ENCODE results near the gene TRAPPC10.

The TRAPPC10 gene

GRCh38 chr21:44005071-44005470 lies 7.0 kb upstream of the TRAPPC10 start:
- no peak for DNase-seq

- DNase-seq, result no peak
Observed at GRCh38 chr21:44005593-44005992, 6.5 kb upstream of the TRAPPC10 start.

DNA sequence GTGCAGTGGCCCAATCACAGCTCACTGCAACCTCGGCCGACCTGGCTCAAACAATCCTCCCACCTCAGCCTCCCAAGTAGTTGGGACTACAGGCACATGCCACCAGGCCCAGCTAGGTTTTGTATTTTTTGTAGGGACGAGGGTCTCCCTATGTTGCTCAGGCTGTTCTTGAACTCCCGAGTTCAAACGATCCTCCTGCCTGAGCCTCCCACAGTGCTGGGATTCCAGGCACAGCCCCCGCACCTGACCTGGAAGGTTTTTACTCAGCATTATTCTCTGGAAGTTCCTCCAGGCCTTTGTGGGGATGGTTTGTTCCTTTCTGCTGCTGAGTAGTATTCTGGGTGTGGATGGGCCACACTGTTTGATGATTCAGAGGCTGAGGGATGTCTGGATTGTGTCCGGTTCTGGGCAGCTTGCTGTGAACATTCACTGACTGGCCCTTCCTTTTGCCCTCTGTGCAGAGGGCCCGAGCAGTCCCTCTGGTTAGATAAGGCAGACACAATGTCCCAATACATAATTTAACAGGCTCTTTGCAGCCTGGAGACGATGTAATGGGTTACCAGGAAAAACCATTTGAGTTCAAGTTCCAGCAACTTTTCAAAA lies 6.0 kb upstream of the TRAPPC10 start:
- DNase-seq, result no peak

- DNase-seq, result no peak
Observed at GRCh38 chr21:44006656-44007055, 5.5 kb upstream of the TRAPPC10 start.

GRCh38 chr21:44010429-44010828 lies 1.7 kb upstream of the TRAPPC10 start:
- no peak for DNase-seq

DNA sequence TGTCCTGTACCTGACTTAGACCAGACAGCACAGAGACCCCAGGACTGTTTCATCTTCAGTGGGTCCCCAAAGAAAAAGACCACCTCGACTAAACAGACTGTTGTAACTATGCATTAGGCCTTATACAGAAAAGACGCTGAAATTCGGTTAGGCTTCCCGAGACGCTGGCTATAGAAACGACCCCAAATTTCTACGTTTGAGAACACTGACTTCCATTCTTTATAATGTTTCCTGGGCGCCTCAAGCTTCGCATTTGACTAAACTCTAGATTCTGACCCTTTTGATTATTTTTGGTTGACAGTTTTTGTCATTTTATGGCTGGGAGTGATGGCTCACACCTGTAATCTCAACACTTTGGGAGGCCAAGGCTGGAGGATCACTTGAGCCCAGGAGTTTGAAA lies 986 bp upstream of the TRAPPC10 start:
- DNase-seq, result no peak

- DNase-seq, result peak; percentile 56 to 74 (median 68)
Observed at GRCh38 chr21:44012474-44013379, 618 bp downstream of the TRAPPC10 start.

DNA sequence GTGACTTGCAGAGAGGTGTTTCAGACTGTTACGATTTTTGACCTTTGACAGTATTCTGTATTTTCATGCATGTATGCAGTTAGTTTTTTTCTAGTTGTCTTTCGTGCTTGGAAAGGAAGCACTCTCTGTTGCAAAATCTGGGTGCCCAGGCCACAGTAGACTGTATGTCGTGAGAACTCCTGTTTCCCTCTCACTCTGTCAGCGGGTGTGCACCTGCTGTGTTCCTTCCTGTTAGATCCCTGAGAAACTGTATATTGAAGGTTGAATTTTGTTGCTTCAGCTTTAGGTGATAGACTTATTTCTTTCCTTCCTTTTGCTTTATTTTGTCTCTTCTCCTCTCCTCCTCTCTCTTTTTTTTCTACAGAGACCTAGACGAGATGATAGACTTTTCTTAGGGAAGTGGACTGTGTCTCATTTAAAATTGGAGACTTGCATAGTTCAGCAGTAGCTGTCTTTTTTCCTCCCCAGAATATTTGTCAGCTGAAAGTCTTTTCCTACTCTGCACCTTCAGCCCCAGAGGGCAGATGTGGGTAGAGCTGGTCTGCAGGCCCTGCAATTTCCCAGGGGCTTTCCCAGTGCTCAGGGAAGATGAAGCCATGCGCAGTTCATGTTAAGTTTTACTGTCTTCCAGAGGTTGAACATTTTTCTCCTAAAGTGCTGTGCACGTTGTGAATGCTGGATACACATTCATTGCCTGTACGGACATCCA lies 1.4 kb downstream of the TRAPPC10 start:
- DNase-seq, result peak in 5 of 6 experiments; percentile 23 to 54 (median 42)

- DNase-seq, result no peak
Observed at GRCh38 chr21:44017601-44018000, 5.5 kb downstream of the TRAPPC10 start.

DNA sequence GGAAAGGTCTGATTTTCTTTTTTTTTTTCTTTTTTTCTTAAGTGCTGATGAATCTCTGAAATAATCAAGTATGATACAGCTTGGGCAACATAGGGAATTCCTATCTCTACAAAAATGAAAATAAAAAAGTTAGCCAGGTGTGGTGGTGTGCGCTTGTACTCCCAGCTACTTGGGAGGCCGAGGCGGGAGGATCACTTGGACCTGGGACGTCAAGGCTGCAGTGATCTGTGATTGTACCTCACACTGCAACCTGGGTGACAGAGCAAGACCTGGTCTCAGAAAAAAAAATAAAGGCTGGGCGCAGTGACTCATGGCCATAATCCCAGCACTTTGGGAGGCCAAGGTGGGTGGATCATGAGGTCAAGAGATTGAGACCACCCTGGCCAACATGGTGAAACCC lies 6.0 kb downstream of the TRAPPC10 start:
- DNase-seq, result no peak

DNA sequence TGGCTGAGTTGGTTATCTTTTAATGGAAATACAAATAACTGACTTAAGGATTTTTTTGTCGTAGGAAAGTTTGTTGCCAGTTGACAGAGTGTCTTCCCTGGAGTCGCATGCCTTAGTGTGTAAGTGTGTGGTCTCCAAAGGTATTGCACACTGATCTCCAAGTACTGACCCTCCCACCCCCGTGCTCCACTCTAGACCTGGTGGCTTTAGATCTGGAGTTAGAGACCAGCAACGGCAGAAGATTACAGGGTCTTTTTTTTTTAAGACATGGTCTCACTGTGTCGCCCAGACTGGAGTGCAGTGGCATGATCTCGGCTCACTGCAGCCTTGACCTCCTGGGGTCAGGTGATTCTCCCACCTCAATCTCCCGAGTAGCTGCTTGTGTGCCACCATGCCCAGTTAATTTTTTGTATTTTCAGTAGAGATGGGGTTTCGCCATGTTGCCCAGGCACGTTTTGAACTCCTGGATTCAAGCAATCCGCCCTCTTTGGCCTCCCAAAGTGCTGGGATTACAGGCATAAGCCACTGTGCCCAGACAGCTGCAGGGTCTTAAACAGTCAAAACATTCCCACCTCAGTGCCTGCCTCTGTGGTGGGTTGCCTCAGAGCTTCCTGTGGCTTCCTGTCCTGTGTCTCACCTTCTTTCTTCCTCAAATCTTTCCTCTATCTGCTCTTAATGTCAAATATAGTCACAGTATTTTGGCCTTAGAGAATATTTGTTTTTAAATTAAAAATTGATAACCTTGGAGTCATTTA lies 6.9 kb downstream of the TRAPPC10 start:
- no peak for DNase-seq

- DNase-seq, result no peak
Observed at GRCh38 chr21:44019568-44019958, 7.5 kb downstream of the TRAPPC10 start.

- no peak for DNase-seq
Observed at GRCh38 chr21:44020551-44020950, 8.4 kb downstream of the TRAPPC10 start.

DNA sequence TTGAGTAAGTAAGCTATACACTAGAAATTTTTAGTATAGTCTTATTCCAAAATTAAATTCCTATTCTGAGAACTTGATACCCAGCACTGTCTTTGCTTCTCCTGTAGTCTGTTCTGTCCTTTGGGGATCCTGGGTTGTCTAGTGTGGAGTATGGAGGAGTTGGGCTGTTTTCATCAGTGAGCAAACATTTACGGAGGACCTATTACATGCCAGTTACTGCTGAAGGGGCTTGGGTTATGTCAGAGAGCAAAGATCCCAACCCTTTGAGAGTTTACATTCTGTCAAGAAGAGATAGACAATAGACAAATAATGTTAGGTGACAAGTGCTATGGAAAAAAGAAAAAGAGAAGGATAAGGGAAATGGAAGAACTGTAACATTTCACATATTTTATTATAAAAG lies 9.0 kb downstream of the TRAPPC10 start:
- no peak for DNase-seq

DNA sequence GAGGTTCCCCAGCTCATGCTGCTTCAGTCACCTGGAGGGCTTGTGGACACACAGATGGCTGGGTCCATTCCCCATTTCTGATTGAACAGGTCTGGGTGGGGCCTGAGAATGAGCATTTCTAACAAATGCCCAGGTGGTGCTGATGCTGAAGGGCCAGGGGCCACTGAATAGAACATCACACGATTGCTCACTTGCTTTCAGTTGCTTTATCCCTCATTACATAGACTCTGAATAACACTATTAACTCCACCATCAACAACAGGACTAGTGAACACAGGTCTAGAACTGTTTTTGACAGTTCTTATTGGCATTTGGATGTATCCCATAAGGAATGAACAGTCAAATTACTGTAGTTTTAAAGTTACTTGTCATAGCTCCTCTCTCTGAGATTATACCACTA lies 12.1 kb downstream of the TRAPPC10 start:
- no peak for DNase-seq

GRCh38 chr21:44024887-44025353 lies 12.8 kb downstream of the TRAPPC10 start:
- no peak for DNase-seq

GRCh38 chr21:44027607-44028286 lies 15.6 kb downstream of the TRAPPC10 start:
- no peak for DNase-seq

DNA sequence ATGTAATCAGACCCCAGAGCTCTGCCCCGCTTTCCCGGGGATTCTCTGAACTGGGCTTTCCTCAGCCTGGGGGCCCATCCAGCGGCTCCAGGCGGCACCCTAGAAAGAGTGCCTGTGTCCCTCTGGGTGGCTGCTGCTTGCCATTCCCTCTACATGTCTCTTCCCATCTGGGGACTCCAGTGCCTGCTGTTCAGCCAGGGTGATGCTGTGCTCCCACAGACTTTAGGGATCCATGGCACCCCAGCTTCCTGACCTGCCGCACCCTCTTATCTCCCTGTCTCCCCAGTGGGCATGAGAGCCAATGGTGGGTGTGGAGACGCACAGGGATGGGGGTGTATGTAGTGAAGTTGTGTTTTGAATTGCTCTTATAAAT lies 16.2 kb downstream of the TRAPPC10 start:
- DNase-seq, result no peak

- no peak for DNase-seq
Observed at GRCh38 chr21:44029460-44030087, 17.5 kb downstream of the TRAPPC10 start.

GRCh38 chr21:44035244-44035643 lies 23.1 kb downstream of the TRAPPC10 start:
- DNase-seq, result no peak

DNA sequence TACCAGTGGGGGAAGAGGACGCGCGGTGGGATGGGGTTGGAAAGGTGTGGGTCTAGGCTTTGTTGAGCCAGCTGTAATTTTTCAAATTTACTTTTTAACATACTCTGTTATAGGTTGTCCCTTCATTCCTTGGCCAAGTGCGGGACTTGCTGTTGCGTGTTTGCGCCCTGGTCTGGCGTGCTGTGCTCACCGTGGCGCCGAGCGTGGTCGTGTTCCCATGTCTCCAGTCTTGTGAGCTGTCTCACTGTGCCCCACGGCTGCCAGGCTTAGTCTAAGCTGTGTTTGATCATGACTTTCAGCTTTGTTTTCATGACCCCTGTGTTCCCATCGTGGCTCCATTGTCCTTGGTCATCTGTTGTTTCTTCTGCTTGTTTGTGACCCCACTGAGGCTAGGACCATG lies 26.0 kb downstream of the TRAPPC10 start:
- DNase-seq, result no peak

GRCh38 chr21:44039828-44040227 lies 27.7 kb downstream of the TRAPPC10 start:
- DNase-seq, result no peak
